Testis (tissue), 3 donors: ENCODE data around the gene CUBN. TPM values are rescaled to one million over a fixed set of nuclear protein-coding genes. Genes with fewer than 3 reads are reported as not detected.

Source experiments
- DNase-seq: peaks from one replicate; pipeline ENCODE4 v3.0.0-alpha.2; 2019
- H3K27ac ChIP-seq, 2 donors: fragments of 200-600 bp; sonication (generic); one replicate each; pipeline ENCODE4 v1.5.1; 2019
- H3K27me3 ChIP-seq: fragments of 200-600 bp; sonication (generic); one replicate; pipeline ENCODE4 v1.5.1; 2019
- H3K36me3 ChIP-seq: fragments of 200-600 bp; sonication (generic); one replicate; pipeline ENCODE4 v1.5.1; 2017; ENCODE audit warnings: low read depth; ENCODE audit errors: missing control alignments
- H3K4me1 ChIP-seq: fragments of 200-600 bp; sonication (generic); one replicate; pipeline ENCODE4 v1.5.1; 2019
- H3K4me3 ChIP-seq, 2 donors: fragments of 200-600 bp; sonication (generic); one replicate each; pipeline ENCODE4 v1.5.1; 2017 to 2019
- H3K9me3 ChIP-seq: fragments of 200-600 bp; sonication (generic); one replicate; pipeline ENCODE4 v1.5.1; 2017
- CTCF ChIP-seq, 3 experiments: fragments of 450-650 bp in 2 of 3; fragments of 200-600 bp in 1 of 3; sonication (generic) in 1 of 3; IDR thresholded peaks; one replicate each; pipeline ENCODE4 v1.5.1; 2016 to 2019; ENCODE audit warnings: antibody characterized with exemption in 3 of 3, mild to moderate bottlenecking in 2 of 3, moderate library complexity in 1 of 3
- POLR2A ChIP-seq: fragments of 450-650 bp; IDR thresholded peaks from one replicate; pipeline ENCODE4 v1.6.1; 2017; ENCODE audit warnings: antibody characterized with exemption, mild to moderate bottlenecking, moderate library complexity
- WGBS, 2 donors: methylation state at CpG; one replicate each; pipeline ENCODE4 v1.1.5; 2018; 5-methylcytosine and 5-hydroxymethylcytosine counted together
- intact Hi-C: fragments of 100-400 bp; cut with DNase I; formaldehyde crosslinking; loops from one replicate; pipeline ENCODE4 v1.15.1; 2023; ENCODE audit warnings: low total_unique reads
- polyA plus RNA-seq: library from polyadenylated mRNA; stranded (reverse); fragments of 350-450 nt; fragmentation: Illumina TruSeq; extraction: RNeasy Lipid Tissue Mini Kit (QIAGEN cat#74804); gene quantifications from one replicate; pipeline ENCODE4 v1.2.3, GENCODE V29; 2014; ENCODE audit warnings: low read depth, low replicate concordance; ENCODE audit not compliant: insufficient read depth
- total RNA-seq, 2 donors: library from RNA; depleted of rRNA; stranded (reverse); fragments of >200 nt; gene quantifications; one replicate each; pipeline ENCODE4 v1.2.3, GENCODE V29; 2016

The CUBN gene
- total and polyA plus RNA-seq, 3 donors from 2014 or later: 11.0 to 39.3 (median 19.2) TPM

- 92 to 95% methylated on average over 5 of the region's 5 CpGs for WGBS, 2 donors
- TF ChIP-seq CTCF (IDR thresholded peaks at IDR 0.05) (no peak), POLR2A (no peak)
- Histone ChIP-seq H3K4me1 (no peaks in the 10 kb centered on the region), H3K4me3 (no peak overlapping the region), H3K36me3 (no peaks in the 10 kb centered on the region), H3K9me3 (no peaks in the 10 kb centered on the region), H3K27me3 (no peaks in the 10 kb centered on the region), H3K27ac (no peak overlapping the region)
- intact Hi-C loops: no loop called here
- no peak for DNase-seq
These were observed 331.0 kb downstream of the CUBN start for GRCh38 chr10:16798571-16798970.

GRCh38 chr10:16795410-16796073 is 334.1 kb downstream of the CUBN start:
- no peaks in the 10 kb centered on the region for H3K9me3 ChIP-seq
- WGBS, 2 donors: 91 to 95% methylated on average over 9 of the region's 9 CpGs
- H3K27me3 ChIP-seq: no peaks in the 10 kb centered on the region
- H3K4me1 ChIP-seq: no peaks in the 10 kb centered on the region
- no peak for DNase-seq
- H3K36me3 ChIP-seq: no peaks in the 10 kb centered on the region
- H3K4me3 ChIP-seq: no peak overlapping the region
- H3K27ac ChIP-seq: no peak overlapping the region
- TF ChIP-seq POLR2A: no peak
- TF ChIP-seq CTCF (IDR thresholded peaks at IDR 0.05): no peak
- intact Hi-C loops: no loop called here

GRCh38 chr10:16794005-16794404 is 335.6 kb downstream of the CUBN start:
- no peaks in the 10 kb centered on the region for H3K9me3 ChIP-seq
- H3K27me3 ChIP-seq: no peaks in the 10 kb centered on the region
- no peak for TF ChIP-seq CTCF (IDR thresholded peaks at IDR 0.05)
- TF ChIP-seq POLR2A: no peak
- intact Hi-C loops: no loop called here
- no peak for DNase-seq
- WGBS, 2 donors: 94 to 100% methylated on average over 1 of the region's 1 CpG
- H3K36me3 ChIP-seq: no peaks in the 10 kb centered on the region
- no peak overlapping the region for H3K4me3 ChIP-seq
- H3K27ac ChIP-seq: no peak overlapping the region
- H3K4me1 ChIP-seq: no peaks in the 10 kb centered on the region

- H3K27me3 ChIP-seq: no peaks in the 10 kb centered on the region
- no peak overlapping the region for H3K27ac ChIP-seq
- no peak for DNase-seq
- no peaks in the 10 kb centered on the region for H3K36me3 ChIP-seq
- H3K4me3 ChIP-seq: no peak overlapping the region
- H3K9me3 ChIP-seq: no peaks in the 10 kb centered on the region
- no peak for TF ChIP-seq CTCF (IDR thresholded peaks at IDR 0.05)
- no peak for TF ChIP-seq POLR2A
- WGBS, 2 donors: 75 to 79% methylated on average over 8 of the region's 8 CpGs
- intact Hi-C loops: no loop called here
- no peaks in the 10 kb centered on the region for H3K4me1 ChIP-seq
These were observed 336.9 kb downstream of the CUBN start for GRCh38 chr10:16792675-16793074.

GRCh38 chr10:16789765-16790164 is 339.8 kb downstream of the CUBN start:
- WGBS, 2 donors: 46 to 68% methylated on average over 4 of the region's 4 CpGs
- intact Hi-C loops: no loop called here
- TF ChIP-seq POLR2A (no peak), CTCF (IDR thresholded peaks at IDR 0.05) (no peak)

More at GRCh38 chr10:16789765-16790164, 339.8 kb downstream of the CUBN start:
- H3K9me3 ChIP-seq: no peaks in the 10 kb centered on the region
- H3K4me3 ChIP-seq: no peak overlapping the region
- no peak for DNase-seq
- H3K36me3 ChIP-seq: no peaks in the 10 kb centered on the region
- no peaks in the 10 kb centered on the region for H3K27me3 ChIP-seq
- H3K4me1 ChIP-seq: no peaks in the 10 kb centered on the region
- no peak overlapping the region for H3K27ac ChIP-seq
